Mammary epithelial cell (primary cell): Measurements from ENCODE around the gene TOMM70.

Experiments
- EZH2 ChIP-seq: IDR thresholded peaks from 2 replicates; pipeline ENCODE4 v1.6.1; 2012; ENCODE audit warnings: low read length, inconsistent platforms, borderline replicate concordance
- TF ChIP-seq, protein P1 (sequence below), 2 donors: IDR thresholded peaks in 1 of 2; conservative IDR thresholded peaks in 1 of 2; 2 replicates each; pipeline ENCODE4 v1.5.1; 2011 to 2012; ENCODE audit warnings: inconsistent platforms in 2 of 2, low read length in 2 of 2, mild to moderate bottlenecking in 2 of 2, control low read depth in 1 of 2, low read depth in 1 of 2; ENCODE audit not compliant: insufficient read depth in 1 of 2; ENCODE audit errors: extremely low read depth in 1 of 2

DNA sequence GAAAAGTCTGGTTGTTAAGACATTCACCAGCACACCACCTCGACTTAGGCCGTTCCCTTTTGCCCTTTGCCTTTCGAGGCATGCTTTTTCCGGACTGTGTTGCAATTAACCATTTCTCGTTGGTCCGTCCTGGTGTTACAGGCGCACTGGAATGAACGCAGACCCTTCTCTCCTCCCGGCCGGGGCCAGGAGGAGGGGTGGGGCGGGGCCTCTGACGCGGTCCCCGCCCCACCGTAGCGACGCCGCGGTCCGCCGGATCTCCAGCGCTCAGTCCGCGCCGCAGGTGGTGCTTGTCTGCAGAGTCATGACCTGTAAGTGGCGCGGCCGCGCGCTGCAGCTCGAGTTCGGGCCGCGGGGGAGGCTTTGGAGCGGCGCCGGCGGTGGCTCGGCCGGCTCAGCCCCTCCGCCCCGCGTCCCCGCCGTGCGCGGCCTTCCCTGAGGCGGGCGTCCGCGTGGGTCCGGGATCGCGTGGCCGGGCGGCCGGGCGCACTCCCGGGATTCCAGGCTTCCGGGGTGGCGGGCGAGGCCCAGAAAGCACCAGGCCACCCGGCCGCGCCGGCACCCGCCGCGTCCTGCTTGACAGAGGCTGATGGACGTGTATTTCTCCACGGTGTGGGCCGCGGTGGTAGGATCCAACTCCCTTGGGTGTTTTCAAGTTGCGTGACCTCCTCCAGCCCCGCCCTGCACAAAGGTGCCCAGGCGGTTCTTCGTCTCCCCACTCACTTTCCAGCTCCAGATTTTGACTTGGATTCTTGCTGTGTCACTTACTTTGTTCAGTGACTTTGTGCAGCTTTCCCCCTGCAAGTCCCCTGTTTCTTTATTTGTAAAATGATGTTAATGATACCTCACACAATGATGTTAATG lies 66.2 kb downstream of the TOMM70 start, which contains the start of gene NIT2:
- no peak for TF ChIP-seq EZH2
- TF ChIP-seq, protein P1, sequence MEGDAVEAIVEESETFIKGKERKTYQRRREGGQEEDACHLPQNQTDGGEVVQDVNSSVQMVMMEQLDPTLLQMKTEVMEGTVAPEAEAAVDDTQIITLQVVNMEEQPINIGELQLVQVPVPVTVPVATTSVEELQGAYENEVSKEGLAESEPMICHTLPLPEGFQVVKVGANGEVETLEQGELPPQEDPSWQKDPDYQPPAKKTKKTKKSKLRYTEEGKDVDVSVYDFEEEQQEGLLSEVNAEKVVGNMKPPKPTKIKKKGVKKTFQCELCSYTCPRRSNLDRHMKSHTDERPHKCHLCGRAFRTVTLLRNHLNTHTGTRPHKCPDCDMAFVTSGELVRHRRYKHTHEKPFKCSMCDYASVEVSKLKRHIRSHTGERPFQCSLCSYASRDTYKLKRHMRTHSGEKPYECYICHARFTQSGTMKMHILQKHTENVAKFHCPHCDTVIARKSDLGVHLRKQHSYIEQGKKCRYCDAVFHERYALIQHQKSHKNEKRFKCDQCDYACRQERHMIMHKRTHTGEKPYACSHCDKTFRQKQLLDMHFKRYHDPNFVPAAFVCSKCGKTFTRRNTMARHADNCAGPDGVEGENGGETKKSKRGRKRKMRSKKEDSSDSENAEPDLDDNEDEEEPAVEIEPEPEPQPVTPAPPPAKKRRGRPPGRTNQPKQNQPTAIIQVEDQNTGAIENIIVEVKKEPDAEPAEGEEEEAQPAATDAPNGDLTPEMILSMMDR (conservative IDR thresholded peaks at IDR 0.05 in 1 of 2, IDR thresholded peaks at IDR 0.05 in 1 of 2; ENCODE audit: extremely low read depth in 1 of 2, insufficient read depth in 1 of 2, low read depth in 1 of 2, low read length in 2 of 2), result no peak
